Midbrain (tissue), 1 donor: ENCODE data around the gene TNFAIP8.
A peak's percentile ranks its signal among the peaks of the same experiment; 100 is the strongest.

Experiments used
- DNase-seq: peaks from one replicate; lab custom pipeline; 2025; lab: John Stamatoyannopoulos, UW

TNFAIP8 gene

GRCh38 chr5:119355685-119356611, at the start of gene TNFAIP8:
TSS of gene TNFAIP8 (plus strand) at chr5:119356019. CDS start at chr5:119356091, 72 bp downstream.
- peak; percentile 20 for DNase-seq

- DNase-seq, result no peak
These were observed 48.6 kb upstream of the TNFAIP8 start for GRCh38 chr5:119307170-119307569.

GRCh38 chr5:119309326-119309725, 46.5 kb upstream of the TNFAIP8 start:
- DNase-seq, result no peak

GRCh38 chr5:119311688-119312087, 44.1 kb upstream of the TNFAIP8 start:
- no peak for DNase-seq

GRCh38 chr5:119312403-119312802, 43.4 kb upstream of the TNFAIP8 start:
- no peak for DNase-seq

GRCh38 chr5:119313197-119313596, 42.6 kb upstream of the TNFAIP8 start:
- no peak for DNase-seq

- no peak for DNase-seq
These were observed 41.9 kb upstream of the TNFAIP8 start for GRCh38 chr5:119313658-119314605.

- DNase-seq, result no peak
These were observed 40.3 kb upstream of the TNFAIP8 start for GRCh38 chr5:119315516-119315949.

GRCh38 chr5:119316086-119316485, 39.7 kb upstream of the TNFAIP8 start:
- no peak for DNase-seq

- DNase-seq, result no peak
These were observed 38.9 kb upstream of the TNFAIP8 start for GRCh38 chr5:119316906-119317305.

- no peak for DNase-seq
These were observed 37.4 kb upstream of the TNFAIP8 start for GRCh38 chr5:119318256-119318894.

- no peak for DNase-seq
These were observed 36.4 kb upstream of the TNFAIP8 start for GRCh38 chr5:119319401-119319800.

- DNase-seq, result no peak
These were observed 35.9 kb upstream of the TNFAIP8 start for GRCh38 chr5:119319890-119320289.

GRCh38 chr5:119321569-119322311, 34.1 kb upstream of the TNFAIP8 start:
- DNase-seq, result no peak

- no peak for DNase-seq
These were observed 33.4 kb upstream of the TNFAIP8 start for GRCh38 chr5:119322312-119322947.

GRCh38 chr5:119322948-119323537, 32.8 kb upstream of the TNFAIP8 start:
- no peak for DNase-seq

- DNase-seq, result no peak
These were observed 32.2 kb upstream of the TNFAIP8 start for GRCh38 chr5:119323601-119324000.

- DNase-seq, result no peak
These were observed 31.0 kb upstream of the TNFAIP8 start for GRCh38 chr5:119324842-119325241.

- DNase-seq, result no peak
These were observed 28.8 kb upstream of the TNFAIP8 start for GRCh38 chr5:119327018-119327417.
